ENCODE data around the gene MDH1.

MDH1 gene

DNA sequence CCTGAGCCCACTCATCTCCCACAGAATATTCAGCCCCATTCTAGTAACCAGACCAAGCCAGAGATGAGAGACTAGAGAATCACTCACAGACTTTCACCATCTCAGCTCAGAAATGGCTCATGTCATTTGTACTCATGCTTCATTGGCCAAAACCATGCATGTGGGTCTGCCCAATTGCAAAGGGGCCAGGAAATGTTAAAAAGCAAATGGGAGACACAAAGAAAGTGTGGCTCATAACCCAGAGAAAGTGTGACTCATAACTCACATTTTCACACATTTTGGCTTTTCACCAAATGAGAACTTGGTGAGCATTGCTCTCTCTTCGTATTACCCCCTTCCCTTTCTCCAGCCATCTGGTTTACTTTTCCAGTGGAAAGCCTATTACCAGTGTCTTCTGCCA, 66.2 kb downstream of the MDH1 start:
- no peaks in the 10 kb centered on the region for H3K36me3 ChIP-seq (replicated peaks; ENCODE audit: low read depth, low read length)

More for the DNA sequence above, 66.2 kb downstream of the MDH1 start:
- Histone ChIP-seq H3K4me3 (ENCODE audit: low read length) (no peak overlapping the region), H2AFZ (ENCODE audit: low read depth, low read length) (no peak overlapping the region), H3K9me3 (ENCODE audit: insufficient read depth, low read length) (0 out of 2 replicates have a peak, but pooled peaks cover 3% of the 10 kb centered on the region), H4K20me1 (ENCODE audit: insufficient read depth, low read length) (no peaks in the 10 kb centered on the region), H3K4me1 (ENCODE audit: low read length) (peaks cover 15% of the 10 kb centered on the region), H3K4me2 (ENCODE audit: low read length) (peak overlapping the region; percentile 33; the same call in 1 of the 2 replicates), H3K9ac (ENCODE audit: low read length) (no peak overlapping the region), H3K79me2 (ENCODE audit: low read length) (no peaks in the 10 kb centered on the region), H3K27ac (ENCODE audit: low read length) (no peak overlapping the region), H3K27me3 (ENCODE audit: low read depth, low read length) (no peaks in the 10 kb centered on the region)
- TF ChIP-seq, protein P1, sequence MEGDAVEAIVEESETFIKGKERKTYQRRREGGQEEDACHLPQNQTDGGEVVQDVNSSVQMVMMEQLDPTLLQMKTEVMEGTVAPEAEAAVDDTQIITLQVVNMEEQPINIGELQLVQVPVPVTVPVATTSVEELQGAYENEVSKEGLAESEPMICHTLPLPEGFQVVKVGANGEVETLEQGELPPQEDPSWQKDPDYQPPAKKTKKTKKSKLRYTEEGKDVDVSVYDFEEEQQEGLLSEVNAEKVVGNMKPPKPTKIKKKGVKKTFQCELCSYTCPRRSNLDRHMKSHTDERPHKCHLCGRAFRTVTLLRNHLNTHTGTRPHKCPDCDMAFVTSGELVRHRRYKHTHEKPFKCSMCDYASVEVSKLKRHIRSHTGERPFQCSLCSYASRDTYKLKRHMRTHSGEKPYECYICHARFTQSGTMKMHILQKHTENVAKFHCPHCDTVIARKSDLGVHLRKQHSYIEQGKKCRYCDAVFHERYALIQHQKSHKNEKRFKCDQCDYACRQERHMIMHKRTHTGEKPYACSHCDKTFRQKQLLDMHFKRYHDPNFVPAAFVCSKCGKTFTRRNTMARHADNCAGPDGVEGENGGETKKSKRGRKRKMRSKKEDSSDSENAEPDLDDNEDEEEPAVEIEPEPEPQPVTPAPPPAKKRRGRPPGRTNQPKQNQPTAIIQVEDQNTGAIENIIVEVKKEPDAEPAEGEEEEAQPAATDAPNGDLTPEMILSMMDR (IDR thresholded peaks at IDR 0.05; ENCODE audit: low read depth, low read length): no peak
- TF ChIP-seq EZH2phosphoT487 (IDR thresholded peaks at IDR 0.05; ENCODE audit: low read depth): no peak
